ENCODE data around the gene TNIK.

GRCh38 chr3:171441381-171441780, 18.8 kb downstream of the TNIK start:
- TF ChIP-seq CTCF (IDR thresholded peaks at IDR 0.05) (no peak), POLR2AphosphoS5 (IDR thresholded peaks at IDR 0.05) (no peak), POLR2A (IDR thresholded peaks at IDR 0.05) (no peak)

Measured in prostate gland (tissue), 2 donors.